Vagina (tissue), 2 donors: Measurements from ENCODE around the gene CDC14A.

Source experiments
- POLR2A ChIP-seq, 2 donors: fragments of 450-650 bp; IDR thresholded peaks; one replicate each; pipeline ENCODE4 v1.6.1; 2017; ENCODE audit warnings: antibody characterized with exemption in 2 of 2, mild to moderate bottlenecking in 2 of 2, moderate library complexity in 2 of 2
- TF ChIP-seq, protein P1 (sequence below), 3 experiments: fragments of 450-650 bp in 2 of 3; fragments of 200-600 bp in 1 of 3; sonication (generic) in 1 of 3; IDR thresholded peaks; one replicate each; pipeline ENCODE4 v1.5.1; 2017 to 2019; ENCODE audit warnings: antibody characterized with exemption in 3 of 3, mild to moderate bottlenecking in 2 of 3, moderate library complexity in 2 of 3

DNA sequence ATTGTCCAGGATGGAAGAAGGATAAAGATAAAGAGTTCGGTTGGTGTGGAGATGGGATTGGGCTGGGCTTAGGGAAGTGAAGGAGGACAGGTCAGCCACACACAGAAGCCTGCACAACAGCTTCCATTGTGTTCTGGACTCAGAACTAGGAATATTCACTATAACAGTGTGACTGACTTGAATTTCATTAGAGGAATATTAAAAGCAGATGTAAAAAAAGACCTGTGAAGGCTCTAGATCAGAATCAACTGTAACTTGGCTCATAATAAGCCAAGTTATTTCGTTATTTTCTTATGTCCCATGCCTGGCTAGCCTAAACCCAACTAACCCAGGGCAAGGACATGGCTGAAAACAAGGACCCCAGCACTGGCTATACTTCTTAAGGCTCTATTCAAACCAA, 129.0 kb downstream of the CDC14A start:
- TF ChIP-seq POLR2A (IDR thresholded peaks at IDR 0.05) = no peak
- TF ChIP-seq, protein P1, sequence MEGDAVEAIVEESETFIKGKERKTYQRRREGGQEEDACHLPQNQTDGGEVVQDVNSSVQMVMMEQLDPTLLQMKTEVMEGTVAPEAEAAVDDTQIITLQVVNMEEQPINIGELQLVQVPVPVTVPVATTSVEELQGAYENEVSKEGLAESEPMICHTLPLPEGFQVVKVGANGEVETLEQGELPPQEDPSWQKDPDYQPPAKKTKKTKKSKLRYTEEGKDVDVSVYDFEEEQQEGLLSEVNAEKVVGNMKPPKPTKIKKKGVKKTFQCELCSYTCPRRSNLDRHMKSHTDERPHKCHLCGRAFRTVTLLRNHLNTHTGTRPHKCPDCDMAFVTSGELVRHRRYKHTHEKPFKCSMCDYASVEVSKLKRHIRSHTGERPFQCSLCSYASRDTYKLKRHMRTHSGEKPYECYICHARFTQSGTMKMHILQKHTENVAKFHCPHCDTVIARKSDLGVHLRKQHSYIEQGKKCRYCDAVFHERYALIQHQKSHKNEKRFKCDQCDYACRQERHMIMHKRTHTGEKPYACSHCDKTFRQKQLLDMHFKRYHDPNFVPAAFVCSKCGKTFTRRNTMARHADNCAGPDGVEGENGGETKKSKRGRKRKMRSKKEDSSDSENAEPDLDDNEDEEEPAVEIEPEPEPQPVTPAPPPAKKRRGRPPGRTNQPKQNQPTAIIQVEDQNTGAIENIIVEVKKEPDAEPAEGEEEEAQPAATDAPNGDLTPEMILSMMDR (IDR thresholded peaks at IDR 0.05) = no peak
